ENCODE results near the gene ZNF839. TPM values are rescaled to one million over a fixed set of nuclear protein-coding genes. Genes with fewer than 3 reads are reported as not detected.
A peak's percentile ranks its signal among the peaks of the same experiment; 100 is the strongest.

Gene ZNF839
- total RNA-seq, 5 donors from 2014 or later (not counting 1 experiment from before 2014, with no cell fraction given), result 17.9 to 24.6 (median 19.9) TPM

DNA sequence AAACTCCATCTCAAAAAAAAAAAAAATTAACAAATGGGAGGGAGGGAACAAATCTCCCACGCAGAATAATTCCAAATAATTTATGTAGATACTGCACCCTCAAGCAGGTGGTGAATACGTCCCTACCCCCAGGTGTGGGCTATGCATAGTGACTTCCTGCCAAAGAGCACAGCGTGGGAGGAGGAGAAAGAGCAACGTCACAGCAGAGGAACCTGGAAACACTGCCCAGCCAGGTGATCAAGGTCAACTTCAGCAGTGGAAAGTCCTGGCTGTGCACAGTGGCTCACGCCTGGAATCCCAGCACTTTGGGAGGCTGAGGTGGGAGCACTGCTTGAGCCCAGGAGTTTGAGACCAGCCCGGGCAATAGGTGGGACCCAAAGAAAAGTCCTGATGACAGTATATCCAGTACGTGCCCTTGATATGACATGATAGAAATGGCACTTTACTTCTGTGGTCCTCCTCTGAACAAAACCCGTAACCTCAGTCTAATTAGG is 33.6 kb downstream of the ZNF839 start:
- no peaks in the 10 kb centered on the region for H3K9me3 ChIP-seq
- Mint-ChIP-seq H3K4me3 (no peak overlapping the region), H3K9me3 (no peaks in the 10 kb centered on the region), H3K4me1 (peaks cover 0 to 12% (median 9%) of the 10 kb centered on the region in 3 donors), H3K27ac (no peak overlapping the region), H3K27me3 (no peaks in the 10 kb centered on the region), H3K36me3 (peaks cover 60% of the 10 kb centered on the region)
- H3K4me1 ChIP-seq (ENCODE audit: control insufficient read depth in 1 of 2, extremely low read depth in 1 of 2, insufficient read depth in 2 of 2, low read length in 2 of 2), result no peaks in the 10 kb centered on the region
- CTCF ChIA-PET, result no interaction called here
- 74% methylated on average over 6 of the region's 8 CpGs for WGBS (ENCODE audit: insufficient coverage)
- no peak overlapping the region for H3K4me3 ChIP-seq (ENCODE audit: control insufficient read depth in 1 of 2, extremely low read depth in 1 of 2, low read length in 1 of 2)
- ATAC-seq (replicated peaks in 1 of 4) (no peak), DNase-seq (no peak)
- H3K27ac ChIP-seq (ENCODE audit: low read length), result no peak overlapping the region
- POLR2A ChIA-PET, result no interaction called here
- H3K36me3 ChIP-seq (ENCODE audit: control insufficient read depth in 2 of 2, extremely low read depth in 1 of 2, insufficient read depth in 1 of 2, low read length in 1 of 2), result peaks cover 7 to 77% of the 10 kb centered on the region in 2 donors
- no peaks in the 10 kb centered on the region for H3K27me3 ChIP-seq (replicated peaks in 1 of 2; ENCODE audit: control insufficient read depth in 2 of 2, extremely low read depth in 1 of 2, insufficient read depth in 2 of 2, low read length in 1 of 2)

DNA sequence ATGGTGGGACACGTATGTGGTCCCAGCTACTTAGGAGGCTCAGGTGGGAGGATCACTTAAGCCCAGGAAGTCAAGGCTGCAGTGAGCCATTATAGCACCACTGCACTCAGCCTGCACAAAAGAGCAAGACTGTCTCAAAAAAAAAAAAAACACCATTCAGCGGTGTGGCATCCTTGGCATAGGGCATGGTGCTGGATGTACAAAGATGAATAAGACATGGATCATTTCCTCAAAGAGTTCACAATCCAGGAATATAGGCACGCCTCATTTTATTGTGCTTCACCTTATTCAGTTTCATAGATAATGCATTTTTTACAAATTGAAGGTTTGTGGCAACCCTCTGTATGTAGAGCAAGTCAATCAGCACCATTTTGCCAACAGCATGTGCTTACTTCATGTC is 36.7 kb downstream of the ZNF839 start:
- H3K27ac ChIP-seq (ENCODE audit: low read length), result no peak overlapping the region
- Mint-ChIP-seq H3K27ac (no peak overlapping the region), H3K36me3 (peaks cover 44% of the 10 kb centered on the region), H3K27me3 (no peaks in the 10 kb centered on the region), H3K4me3 (no peak overlapping the region), H3K4me1 (peaks cover 13 to 25% (median 19%) of the 10 kb centered on the region in 3 donors), H3K9me3 (no peaks in the 10 kb centered on the region)
- DNase-seq, result no peak
- POLR2A ChIA-PET, result interaction anchor here in 1 of 2 donors (0.5 kb wide), 1 partner anchor 56 kb away, joined by 20 read pairs; no protein-coding TSS in a partner anchor
- CTCF ChIA-PET, result interaction anchor here in 1 of 2 donors (0.7 kb wide), 1 partner anchor 14 kb away, joined by 3 read pairs; no protein-coding TSS in a partner anchor
- H3K9me3 ChIP-seq, result no peaks in the 10 kb centered on the region
- no peak for ATAC-seq (replicated peaks in 1 of 4)
- 100% methylated on average over 1 of the region's 3 CpGs for WGBS (ENCODE audit: insufficient coverage)
- peaks cover 7 to 66% of the 10 kb centered on the region in 2 donors for H3K36me3 ChIP-seq (ENCODE audit: control insufficient read depth in 2 of 2, extremely low read depth in 1 of 2, insufficient read depth in 1 of 2, low read length in 1 of 2)
- no peak overlapping the region for H3K4me3 ChIP-seq (ENCODE audit: control insufficient read depth in 1 of 2, extremely low read depth in 1 of 2, low read length in 1 of 2)
- H3K27me3 ChIP-seq (replicated peaks in 1 of 2; ENCODE audit: control insufficient read depth in 2 of 2, extremely low read depth in 1 of 2, insufficient read depth in 2 of 2, low read length in 1 of 2), result no peaks in the 10 kb centered on the region
- no peaks in the 10 kb centered on the region for H3K4me1 ChIP-seq (ENCODE audit: control insufficient read depth in 1 of 2, extremely low read depth in 1 of 2, insufficient read depth in 2 of 2, low read length in 2 of 2)

DNA sequence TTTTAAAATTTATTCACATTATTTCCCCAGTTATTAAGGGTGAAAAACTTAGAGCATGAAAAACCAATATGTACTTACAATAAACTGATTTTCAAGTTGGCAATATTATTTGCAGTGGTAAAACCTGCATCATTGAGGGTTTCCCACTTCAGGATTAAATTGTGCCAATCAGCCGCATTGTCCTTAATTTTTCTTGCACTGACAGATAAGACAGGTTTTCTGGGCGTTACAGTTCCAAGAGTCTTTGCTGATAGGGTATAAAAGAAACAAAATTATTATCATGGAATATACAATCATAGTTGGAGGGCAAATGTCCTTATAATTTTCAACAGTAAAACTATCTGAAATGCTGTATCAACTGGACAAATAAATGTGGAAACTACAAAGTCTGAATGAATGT is 39.8 kb downstream of the ZNF839 start:
- Mint-ChIP-seq H3K4me3 (no peak overlapping the region), H3K36me3 (peaks cover 30% of the 10 kb centered on the region), H3K9me3 (no peaks in the 10 kb centered on the region), H3K4me1 (peaks cover 22 to 33% (median 28%) of the 10 kb centered on the region in 3 donors), H3K27me3 (no peaks in the 10 kb centered on the region), H3K27ac (no peak overlapping the region)
- H3K27me3 ChIP-seq (replicated peaks in 1 of 2; ENCODE audit: control insufficient read depth in 2 of 2, extremely low read depth in 1 of 2, insufficient read depth in 2 of 2, low read length in 1 of 2), result no peaks in the 10 kb centered on the region
- ATAC-seq (replicated peaks in 1 of 4) (no peak), DNase-seq (no peak)
- no peak overlapping the region for H3K4me3 ChIP-seq (ENCODE audit: control insufficient read depth in 1 of 2, extremely low read depth in 1 of 2, low read length in 1 of 2)
- CTCF ChIA-PET, result no interaction called here
- peaks cover 0 to 47% of the 10 kb centered on the region in 2 donors for H3K36me3 ChIP-seq (ENCODE audit: control insufficient read depth in 2 of 2, extremely low read depth in 1 of 2, insufficient read depth in 1 of 2, low read length in 1 of 2)
- peaks cover 17 to 19% of the 10 kb centered on the region in 2 experiments for H3K4me1 ChIP-seq (ENCODE audit: control insufficient read depth in 1 of 2, extremely low read depth in 1 of 2, insufficient read depth in 2 of 2, low read length in 2 of 2)
- no peaks in the 10 kb centered on the region for H3K9me3 ChIP-seq
- no CpG with 5 or more reads among the region's 2 CpGs for WGBS (ENCODE audit: insufficient coverage)
- POLR2A ChIA-PET, result no interaction called here
- H3K27ac ChIP-seq (ENCODE audit: low read length), result no peak overlapping the region

DNA sequence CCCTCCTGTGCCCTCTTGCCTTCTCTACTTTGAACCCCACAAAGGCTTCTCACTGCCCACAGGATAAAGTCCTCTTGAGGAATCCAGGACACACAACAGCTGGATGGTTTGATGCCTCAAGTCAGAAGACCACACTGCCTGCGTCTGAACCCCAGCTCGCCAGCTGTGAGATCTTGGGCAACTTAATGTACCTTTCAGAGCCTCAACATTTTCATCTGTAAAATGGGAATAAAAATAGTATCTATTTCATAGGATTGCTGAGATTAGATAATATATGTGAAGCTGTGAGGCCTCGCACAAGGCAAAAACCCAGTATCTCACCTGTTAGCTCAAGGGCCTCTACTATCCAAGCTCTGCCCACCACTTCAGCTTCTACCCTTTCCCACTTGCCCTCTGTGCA is 40.8 kb downstream of the ZNF839 start:
- Histone ChIP-seq H3K27me3 (replicated peaks in 1 of 2; ENCODE audit: control insufficient read depth in 2 of 2, extremely low read depth in 1 of 2, insufficient read depth in 2 of 2, low read length in 1 of 2) (no peaks in the 10 kb centered on the region), H3K27ac (ENCODE audit: low read length) (no peak overlapping the region), H3K9me3 (no peaks in the 10 kb centered on the region), H3K4me3 (ENCODE audit: control insufficient read depth in 1 of 2, extremely low read depth in 1 of 2, low read length in 1 of 2) (no peak overlapping the region), H3K36me3 (ENCODE audit: control insufficient read depth in 2 of 2, extremely low read depth in 1 of 2, insufficient read depth in 1 of 2, low read length in 1 of 2) (peaks cover 0 to 38% of the 10 kb centered on the region in 2 donors), H3K4me1 (ENCODE audit: control insufficient read depth in 1 of 2, extremely low read depth in 1 of 2, insufficient read depth in 2 of 2, low read length in 2 of 2) (peaks cover 17 to 19% of the 10 kb centered on the region in 2 experiments)
- ATAC-seq (replicated peaks in 1 of 4) (no peak), DNase-seq (no peak)
- H3K9me3 Mint-ChIP-seq, result no peaks in the 10 kb centered on the region
- H3K36me3 Mint-ChIP-seq, result peaks cover 28% of the 10 kb centered on the region
- POLR2A ChIA-PET, result no interaction called here
- CTCF ChIA-PET, result no interaction called here
- H3K27me3 Mint-ChIP-seq, result no peaks in the 10 kb centered on the region
- H3K4me1 Mint-ChIP-seq, result peaks cover 22 to 33% (median 28%) of the 10 kb centered on the region in 3 donors
- 100% methylated on average over 1 of the region's 3 CpGs for WGBS (ENCODE audit: insufficient coverage)
- no peak overlapping the region for H3K27ac Mint-ChIP-seq
- H3K4me3 Mint-ChIP-seq, result no peak overlapping the region

- peaks cover 28 to 36% (median 30%) of the 10 kb centered on the region in 3 donors for H3K4me1 Mint-ChIP-seq
- peak overlapping the region; percentile 69 for H3K27ac ChIP-seq (ENCODE audit: low read length)
- H3K36me3 ChIP-seq (ENCODE audit: control insufficient read depth in 2 of 2, extremely low read depth in 1 of 2, insufficient read depth in 1 of 2, low read length in 1 of 2), result peaks cover 0 to 23% of the 10 kb centered on the region in 2 donors
- no peaks in the 10 kb centered on the region for H3K9me3 ChIP-seq
- H3K4me3 Mint-ChIP-seq, result peak overlapping the region in 2 of 3 donors; percentile 92 to 97
- no peaks in the 10 kb centered on the region for H3K9me3 Mint-ChIP-seq
- peak; percentile 6 to 13 (median 9) for ATAC-seq (replicated peaks in 1 of 4)
- peak overlapping the region; percentile 62 to 83 for H3K4me3 ChIP-seq (ENCODE audit: control insufficient read depth in 1 of 2, extremely low read depth in 1 of 2, low read length in 1 of 2)
- ChIA-PET POLR2A (interaction anchor here in 1 of 2 donors (0.5 kb wide), 1 partner anchor 639 kb away, joined by 4 read pairs; no protein-coding TSS in a partner anchor), CTCF (interaction anchor here in 1 of 2 donors (0.6 to 1.1 kb wide), 2 partner anchors 48 to 639 kb away, joined by 3 read pairs; no protein-coding TSS in a partner anchor)
- WGBS (ENCODE audit: insufficient coverage), result 13% methylated on average over 3 of the region's 4 CpGs
- peak overlapping the region; percentile 87 to 94 for H3K27ac Mint-ChIP-seq
- DNase-seq, result peak in 7 of 35 experiments; percentile 1 to 38 (median 5)
- H3K27me3 ChIP-seq (replicated peaks in 1 of 2; ENCODE audit: control insufficient read depth in 2 of 2, extremely low read depth in 1 of 2, insufficient read depth in 2 of 2, low read length in 1 of 2), result no peaks in the 10 kb centered on the region
- peaks cover 17 to 19% of the 10 kb centered on the region in 2 experiments for H3K4me1 ChIP-seq (ENCODE audit: control insufficient read depth in 1 of 2, extremely low read depth in 1 of 2, insufficient read depth in 2 of 2, low read length in 2 of 2)
- H3K36me3 Mint-ChIP-seq, result peaks cover 17% of the 10 kb centered on the region
- H3K27me3 Mint-ChIP-seq, result no peaks in the 10 kb centered on the region
These were observed 42.5 kb downstream of the ZNF839 start for GRCh38 chr14:102362084-102362483.

GRCh38 chr14:102362545-102363181 is 43.1 kb downstream of the ZNF839 start, which contains the start of the genes CINP and TECPR2:
Gene CINP, minus strand, starts transcription at chr14:102362890. Its CDS starts 39 bp downstream, at chr14:102362851.
Gene TECPR2, plus strand, starts transcription at chr14:102362941. Its CDS starts 13,781 bp downstream, at chr14:102376722.
- H3K27me3 ChIP-seq (replicated peaks in 1 of 2; ENCODE audit: control insufficient read depth in 2 of 2, extremely low read depth in 1 of 2, insufficient read depth in 2 of 2, low read length in 1 of 2), result no peaks in the 10 kb centered on the region
- H3K27ac ChIP-seq (ENCODE audit: low read length), result peak within 1 kb of the TSS; percentile 69
- peaks cover 17 to 19% of the 10 kb centered on the region in 2 experiments for H3K4me1 ChIP-seq (ENCODE audit: control insufficient read depth in 1 of 2, extremely low read depth in 1 of 2, insufficient read depth in 2 of 2, low read length in 2 of 2)
- CTCF ChIA-PET, result interaction anchor here in 1 of 2 donors (0.6 to 1.1 kb wide), 3 partner anchors 49 to 656 kb away, joined by 3 read pairs; no protein-coding TSS in a partner anchor
- Mint-ChIP-seq H3K4me3 (peak within 1 kb of the TSS in 2 of 3 donors; percentile 92 to 97), H3K4me1 (peaks cover 32 to 38% (median 33%) of the 10 kb centered on the region in 3 donors), H3K36me3 (peaks cover 11% of the 10 kb centered on the region), H3K27me3 (no peaks in the 10 kb centered on the region), H3K27ac (peak within 1 kb of the TSS; percentile 87 to 94), H3K9me3 (no peaks in the 10 kb centered on the region)
- WGBS (ENCODE audit: insufficient coverage), result under 1% methylated on average over 58 of the region's 58 CpGs
- POLR2A ChIA-PET, result interaction anchor here in 1 of 2 donors (0.5 to 0.6 kb wide), 3 partner anchors 24 to 640 kb away, joined by 4 to 14 read pairs (median 6); no protein-coding TSS in a partner anchor
- H3K4me3 ChIP-seq (ENCODE audit: control insufficient read depth in 1 of 2, extremely low read depth in 1 of 2, low read length in 1 of 2), result peak within 1 kb of the TSS; percentile 62 to 83
- H3K9me3 ChIP-seq, result no peaks in the 10 kb centered on the region
- peak; percentile 94 to 96 (median 95) for ATAC-seq (replicated peaks in 1 of 4)
- H3K36me3 ChIP-seq (ENCODE audit: control insufficient read depth in 2 of 2, extremely low read depth in 1 of 2, insufficient read depth in 1 of 2, low read length in 1 of 2), result peaks cover 0 to 18% of the 10 kb centered on the region in 2 donors
- peak; percentile 90 to 98 (median 95) for DNase-seq
